ENCODE data around the gene GPAT3. TPM values are rescaled to one million over a fixed set of nuclear protein-coding genes. Genes with fewer than 3 reads are reported as not detected.

GPAT3 gene
- total and polyA plus RNA-seq, 2 of the 8 experiments (the other 6 are each of a cell fraction or from before 2014, with no cell fraction given) = 0.23 to 2.0 TPM

GRCh38 chr4:83572848-83573247, 36.9 kb downstream of the GPAT3 start:
- no peaks in the 10 kb centered on the region for H3K4me1 ChIP-seq (replicated peaks in 1 of 4; ENCODE audit: control insufficient read depth in 3 of 4, insufficient read depth in 4 of 4, low read length in 3 of 4)
- FAIRE-seq = no peak
- H3K4ac ChIP-seq (replicated peaks; ENCODE audit: insufficient read length, low read depth, low read length) = no peak overlapping the region
- H3K36me3 ChIP-seq (ENCODE audit: control insufficient read depth in 2 of 4, insufficient read depth in 4 of 4, low read length in 3 of 4) = no peaks in the 10 kb centered on the region
- H3K18ac ChIP-seq (ENCODE audit: extremely low read depth, low read length) = no peak overlapping the region
- H2BK12ac ChIP-seq (ENCODE audit: low read depth, low read length) = no peak overlapping the region
- no peak overlapping the region for H2BK120ac ChIP-seq (replicated peaks; ENCODE audit: low read depth, low read length)
- no peak overlapping the region for H4K5ac ChIP-seq (ENCODE audit: insufficient read length, low read depth, low read length)
- H3K79me2 ChIP-seq (ENCODE audit: control insufficient read depth in 1 of 2, insufficient read depth in 2 of 2, low read length in 2 of 2) = no peaks in the 10 kb centered on the region
- H3K9ac ChIP-seq (replicated peaks in 1 of 4; ENCODE audit: extremely low read depth in 1 of 4, low read depth in 3 of 4, low read length in 3 of 4) = no peak overlapping the region
- no peak overlapping the region for H2AK5ac ChIP-seq (ENCODE audit: low read depth, low read length)
- H3K27ac ChIP-seq (ENCODE audit: low read depth, low read length) = no peak overlapping the region
- no peak overlapping the region for H2BK5ac ChIP-seq (ENCODE audit: low read depth, low read length)
- H3K4me3 ChIP-seq (ENCODE audit: extremely low read depth in 1 of 4, insufficient read depth in 2 of 4, low read depth in 3 of 4, low read length in 4 of 4) = no peak overlapping the region
- no peak overlapping the region for H3K14ac ChIP-seq (ENCODE audit: insufficient read length)
- POLR2A ChIA-PET (ENCODE audit: partially characterized antibody) = no interaction called here
- H3K23me2 ChIP-seq (ENCODE audit: low read depth, low read length) = no peaks in the 10 kb centered on the region
- no peaks in the 10 kb centered on the region for H3K79me1 ChIP-seq (ENCODE audit: low read depth, low read length)
- no peaks in the 10 kb centered on the region for H4K20me1 ChIP-seq (replicated peaks in 1 of 2; ENCODE audit: control insufficient read depth in 1 of 2, insufficient read depth in 2 of 2, low read length in 2 of 2)
- 87% methylated on average over 3 of the region's 3 CpGs; no CpG with 5 or more reads in 1 of the 2 experiments for WGBS, 2 experiments (ENCODE audit: extremely low coverage in 1 of 2, insufficient coverage in 1 of 2, insufficient read length in 1 of 2, insufficient replicate concordance in 2 of 2, low coverage in 1 of 2, low lambda C conversion rate in 2 of 2, missing lambda C conversion rate in 1 of 2)
- no peak overlapping the region for H2BK15ac ChIP-seq (ENCODE audit: low read length)
- H3K4me2 ChIP-seq (ENCODE audit: insufficient read depth in 1 of 2, low read depth in 2 of 2, low read length in 2 of 2) = no peak overlapping the region
- H3K9me3 ChIP-seq (ENCODE audit: insufficient read depth in 2 of 2, low read depth in 1 of 2, low read length in 1 of 2) = no peaks in the 10 kb centered on the region
- CTCF ChIA-PET (ENCODE audit: partially characterized antibody) = interaction anchor here (2.4 kb wide), 1 partner anchor 10 kb away, joined by 9 read pairs; no protein-coding TSS in a partner anchor
- H4K8ac ChIP-seq (ENCODE audit: extremely low read depth, insufficient read depth, low read length) = no peak overlapping the region
- no peak overlapping the region for H4K91ac ChIP-seq (replicated peaks; ENCODE audit: insufficient read length, low read length)
- no peak overlapping the region for H2AFZ ChIP-seq (ENCODE audit: low read length)
- no peak overlapping the region for H3K56ac ChIP-seq (replicated peaks; ENCODE audit: insufficient read length, low read depth, low read length)
- DNase-seq (ENCODE audit: low read depth in 1 of 2, low spot score in 2 of 2) = no peak
- no peak overlapping the region for H3K23ac ChIP-seq (ENCODE audit: insufficient read length)
- no peaks in the 10 kb centered on the region for H3K27me3 ChIP-seq (replicated peaks in 1 of 4; ENCODE audit: control insufficient read depth in 3 of 4, extremely low read depth in 1 of 4, insufficient read depth in 3 of 4, low read length in 3 of 4)
- no peak for TF ChIP-seq BRCA1 (IDR thresholded peaks at IDR 0.05; ENCODE audit: low read depth, low read length)
- TF ChIP-seq SP4 (IDR thresholded peaks at IDR 0.05; ENCODE audit: low read length) = no peak
- TF ChIP-seq TEAD4 (IDR thresholded peaks at IDR 0.05; ENCODE audit: low read depth, low read length) = no peak
- no peak for TF ChIP-seq RFX5 (IDR thresholded peaks at IDR 0.05; ENCODE audit: borderline replicate concordance, low read depth, low read length)
- TF ChIP-seq ZNF274 (IDR thresholded peaks at IDR 0.05; ENCODE audit: borderline replicate concordance, extremely low read depth, low read length) = no peak
- no peak for TF ChIP-seq KDM4A (IDR thresholded peaks at IDR 0.05; ENCODE audit: low read depth, low read length, severe bottlenecking)
- no peak for TF ChIP-seq RBBP5 (IDR thresholded peaks at IDR 0.05; ENCODE audit: borderline replicate concordance, low read depth, low read length)
- no peak for TF ChIP-seq FOSL1 (IDR thresholded peaks at IDR 0.05; ENCODE audit: insufficient read depth, low read depth, low read length)
- no peak for TF ChIP-seq SAP30 (IDR thresholded peaks at IDR 0.05; ENCODE audit: insufficient read depth, insufficient replicate concordance, low read length)
- no peak for TF ChIP-seq EZH2 (IDR thresholded peaks at IDR 0.05; ENCODE audit: low read depth, low read length, severe bottlenecking)
- no peak for TF ChIP-seq RAD21 (IDR thresholded peaks at IDR 0.05 in 1 of 2, conservative IDR thresholded peaks at IDR 0.05 in 1 of 2; ENCODE audit: low read depth in 2 of 2, low read length in 2 of 2)
- TF ChIP-seq, protein P1, sequence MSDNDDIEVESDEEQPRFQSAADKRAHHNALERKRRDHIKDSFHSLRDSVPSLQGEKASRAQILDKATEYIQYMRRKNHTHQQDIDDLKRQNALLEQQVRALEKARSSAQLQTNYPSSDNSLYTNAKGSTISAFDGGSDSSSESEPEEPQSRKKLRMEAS (IDR thresholded peaks at IDR 0.05) = no peak
- TF ChIP-seq, protein P2, sequence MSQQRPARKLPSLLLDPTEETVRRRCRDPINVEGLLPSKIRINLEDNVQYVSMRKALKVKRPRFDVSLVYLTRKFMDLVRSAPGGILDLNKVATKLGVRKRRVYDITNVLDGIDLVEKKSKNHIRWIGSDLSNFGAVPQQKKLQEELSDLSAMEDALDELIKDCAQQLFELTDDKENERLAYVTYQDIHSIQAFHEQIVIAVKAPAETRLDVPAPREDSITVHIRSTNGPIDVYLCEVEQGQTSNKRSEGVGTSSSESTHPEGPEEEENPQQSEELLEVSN (IDR thresholded peaks at IDR 0.05) = no peak
- H2BK20ac ChIP-seq (ENCODE audit: low read length) = no peak overlapping the region

Measured in H1 (cell line).